CD1c-positive myeloid dendritic cell (primary cell): Measurements from ENCODE around the gene ALDH18A1.
A peak's percentile ranks its signal among the peaks of the same experiment; 100 is the strongest.
"Not testable (repeated sequence)": the region's sequence is repeated elsewhere in the genome, so short reads cannot be mapped to it uniquely, and the experiment has no call there.

Experiments used
- DNase-seq: peaks from one replicate; pipeline ENCODE4 v3.0.0-alpha.2; 2016; ENCODE audit errors: extremely low spot score

Gene ALDH18A1

DNA sequence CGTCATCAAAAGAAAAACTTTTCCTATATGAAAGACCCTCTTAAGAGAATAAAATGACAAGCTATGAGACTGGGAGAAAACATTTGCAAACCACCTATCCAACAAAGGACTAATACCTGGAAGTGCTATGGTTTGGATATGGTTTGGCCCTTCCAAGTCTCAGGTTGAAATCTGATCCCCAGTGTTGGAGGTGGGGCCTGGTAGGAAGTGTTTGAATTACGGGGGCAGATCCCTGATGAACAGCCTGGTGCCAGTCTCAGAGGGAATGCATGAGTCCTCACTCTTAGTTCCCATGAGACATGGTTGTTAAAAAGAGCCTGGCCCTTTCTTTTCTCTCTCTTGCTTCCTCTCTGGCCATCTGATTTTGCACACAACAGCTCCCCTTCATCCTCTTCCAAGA lies 6.3 kb downstream of the ALDH18A1 start:
- DNase-seq = no peak

DNA sequence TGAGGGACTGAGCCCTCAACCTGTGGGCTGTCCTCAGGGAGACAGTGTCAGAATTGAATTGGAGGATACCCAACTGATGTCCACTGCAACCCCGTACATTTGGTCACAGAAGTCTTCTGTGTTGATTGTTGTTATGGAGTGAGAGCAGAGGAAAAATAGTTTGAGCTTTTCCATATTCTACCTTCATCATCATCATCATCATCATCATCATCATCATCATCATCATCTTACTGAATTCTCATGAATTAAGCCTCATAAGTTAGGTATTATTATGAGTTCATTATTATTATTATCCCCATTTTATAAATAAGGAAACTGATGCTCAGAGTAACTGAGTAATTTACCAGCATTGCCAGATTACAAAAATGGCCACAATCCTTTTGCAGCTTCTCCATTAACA lies 8.4 kb downstream of the ALDH18A1 start:
- DNase-seq = no peak

DNA sequence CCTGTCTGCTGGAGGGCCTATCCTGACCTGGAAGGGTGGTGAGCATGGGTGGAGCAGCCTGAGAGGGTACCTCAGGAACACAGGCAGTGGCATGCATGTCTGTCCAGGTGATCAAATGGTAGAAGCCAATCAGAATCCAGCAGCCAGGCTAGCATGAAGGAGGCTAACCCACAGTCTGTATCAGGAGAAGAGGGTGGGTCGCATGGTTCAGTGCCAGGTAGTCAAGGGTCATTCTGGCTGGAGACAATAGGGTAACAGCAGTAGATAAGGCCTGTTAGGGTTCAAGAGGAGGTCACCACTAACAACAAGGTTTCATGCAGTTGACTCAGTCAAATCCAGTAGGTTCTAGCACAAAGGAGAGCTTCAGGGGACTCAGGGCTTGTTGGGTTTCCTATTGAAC lies 10.4 kb downstream of the ALDH18A1 start:
- no peak for DNase-seq

DNA sequence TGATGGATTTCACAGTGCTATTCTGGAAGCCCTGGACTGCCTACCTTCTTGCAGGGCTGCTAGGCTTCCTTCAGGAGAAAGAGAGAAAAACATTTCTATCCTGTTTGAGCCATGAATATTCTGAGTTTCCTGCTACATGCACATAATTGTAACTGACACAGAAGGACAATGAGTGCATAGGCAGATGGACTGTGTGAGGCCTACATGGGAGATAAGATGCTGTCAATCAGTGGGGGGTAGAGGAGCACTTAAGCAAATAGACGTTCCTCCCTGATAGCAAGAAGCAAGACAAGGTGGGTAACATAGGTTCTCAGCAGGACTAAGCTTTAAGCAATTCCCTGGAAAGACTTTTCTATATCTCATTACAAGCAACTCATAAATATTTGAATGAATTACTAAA lies 11.6 kb downstream of the ALDH18A1 start:
- DNase-seq = no peak

DNA sequence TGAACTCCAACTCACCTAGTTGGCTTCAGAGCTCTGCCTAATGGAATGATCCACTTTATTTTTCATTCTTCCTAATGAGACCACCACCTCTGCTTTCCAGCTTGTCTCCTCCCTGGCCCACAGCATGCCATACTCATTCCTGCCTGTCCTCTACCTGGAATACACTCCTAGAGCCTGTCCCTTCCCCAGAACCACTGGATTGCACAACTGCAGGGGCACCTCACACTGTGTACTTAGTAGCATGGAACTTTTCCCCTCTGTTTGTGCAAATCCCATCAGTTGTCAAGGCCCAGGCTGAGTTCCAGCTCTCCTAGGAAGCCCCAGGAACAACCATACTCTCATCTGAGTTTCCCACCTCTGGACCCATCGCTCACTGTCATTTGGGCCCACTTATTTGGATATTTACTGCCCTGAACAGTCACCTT lies 15.6 kb downstream of the ALDH18A1 start:
- DNase-seq = no peak

DNA sequence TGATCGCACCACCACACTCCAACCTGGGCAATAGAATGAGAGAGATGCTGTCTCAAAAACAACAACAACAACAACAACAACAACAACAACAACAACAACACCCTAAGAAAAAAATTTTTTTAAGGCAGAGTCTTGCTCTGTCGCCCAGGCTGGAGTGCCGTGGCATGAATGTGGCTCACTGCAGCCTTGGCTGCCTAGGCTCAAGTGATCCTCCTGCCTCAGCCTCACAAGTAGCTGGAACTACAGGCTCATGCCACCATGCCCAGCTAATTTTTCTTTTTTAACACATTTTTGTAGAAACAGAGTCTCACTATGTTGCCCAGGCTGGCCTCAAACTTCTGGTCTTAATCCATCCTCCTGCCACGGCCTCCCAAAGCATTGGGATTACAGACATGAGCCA lies 18.6 kb downstream of the ALDH18A1 start:
- DNase-seq = no peak

DNA sequence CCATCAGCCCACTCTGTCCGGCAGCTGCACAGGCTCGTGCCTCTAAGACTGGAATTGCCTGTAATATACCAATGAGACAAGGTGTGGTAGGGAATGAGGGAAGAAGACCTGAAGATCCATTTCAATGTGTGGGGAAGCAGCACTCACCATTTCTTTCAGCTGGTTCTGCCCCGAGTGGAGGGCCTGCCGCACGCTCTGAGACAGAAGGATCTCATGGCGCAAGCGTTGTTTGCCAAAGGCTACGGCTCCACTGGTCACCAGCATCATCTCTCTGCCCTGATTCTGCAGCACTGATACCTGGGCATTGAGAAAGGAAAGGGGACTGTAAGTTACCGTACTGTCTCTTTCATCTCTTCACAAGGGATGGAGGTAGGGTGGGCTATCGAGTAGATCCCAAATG lies 19.4 kb downstream of the ALDH18A1 start:
- DNase-seq = no peak

DNA sequence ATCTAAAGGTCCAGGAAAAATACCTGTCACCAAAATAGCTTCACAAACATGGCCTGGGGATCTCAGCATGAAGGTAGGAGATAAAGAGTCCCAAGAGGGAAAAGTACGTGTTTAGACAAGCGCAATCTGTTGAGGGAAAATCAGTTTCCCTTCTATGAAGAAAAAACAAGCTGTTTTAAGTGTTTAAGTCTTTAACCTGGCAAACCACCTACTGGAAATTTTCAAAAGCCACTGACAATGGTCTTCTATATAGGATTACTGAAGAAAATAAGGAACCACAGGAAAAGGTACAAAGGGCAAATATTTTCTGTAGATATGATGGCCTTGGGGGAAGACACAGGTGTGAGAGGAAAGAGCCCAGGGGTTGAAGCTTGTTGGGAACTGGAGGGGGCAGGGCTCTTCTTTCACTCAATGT lies 21.2 kb downstream of the ALDH18A1 start:
- no peak for DNase-seq

DNA sequence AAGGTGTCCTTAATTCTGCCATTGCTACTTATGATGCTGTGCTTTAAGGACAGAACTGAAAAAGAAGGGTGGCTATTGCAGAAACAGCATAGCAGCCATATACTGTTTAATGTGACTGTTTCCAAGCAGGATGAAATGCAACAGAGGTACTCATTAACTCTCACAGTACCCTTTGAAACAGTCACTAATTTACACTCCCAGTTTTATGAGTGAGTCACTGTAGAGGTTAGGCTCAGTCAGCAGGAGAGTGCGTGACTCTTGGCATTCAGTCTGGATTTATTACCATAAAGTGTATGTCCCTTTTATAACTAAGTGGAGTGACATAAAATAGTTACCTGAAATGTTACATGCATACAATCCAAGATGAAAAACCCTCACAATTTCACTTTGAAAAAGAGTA lies 27.7 kb downstream of the ALDH18A1 start:
- DNase-seq = no peak

DNA sequence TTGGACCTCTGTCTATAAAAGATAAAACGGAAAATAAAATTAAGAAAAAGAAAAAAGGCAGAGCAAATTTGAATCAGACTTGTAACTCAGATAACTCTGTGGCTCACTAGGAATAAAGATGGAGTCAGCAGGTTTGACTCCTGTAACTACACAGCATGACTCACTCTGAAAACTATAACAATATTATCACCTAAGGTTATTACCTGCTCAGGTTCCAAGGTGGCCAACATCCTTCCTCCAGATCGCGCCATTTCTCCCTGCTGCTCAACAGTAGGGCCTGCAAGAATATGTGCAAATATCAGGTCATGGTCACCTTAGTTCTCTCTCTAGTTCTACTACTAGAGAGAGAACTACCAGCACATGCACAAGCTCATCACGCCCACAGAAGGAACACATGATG lies 30.0 kb downstream of the ALDH18A1 start:
- no peak for DNase-seq

DNA sequence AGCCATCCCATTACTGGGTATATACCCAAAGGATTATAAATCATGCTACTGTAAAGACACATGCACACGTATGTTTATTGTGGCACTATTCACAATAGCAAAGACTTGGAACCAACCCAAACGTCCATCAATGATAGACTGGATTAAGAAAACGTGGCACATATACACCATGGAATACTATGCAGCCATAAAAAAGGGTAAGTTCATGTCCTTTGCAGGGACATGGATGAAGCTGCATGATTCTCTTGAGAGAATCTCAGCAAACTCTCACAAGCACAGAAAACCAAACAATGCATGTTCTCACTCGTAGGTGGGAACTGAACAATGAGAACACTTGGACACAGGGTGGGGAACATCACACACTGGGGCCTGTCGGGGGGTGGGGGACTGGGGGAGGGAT lies 36.1 kb downstream of the ALDH18A1 start:
- DNase-seq = not testable (repeated sequence)

DNA sequence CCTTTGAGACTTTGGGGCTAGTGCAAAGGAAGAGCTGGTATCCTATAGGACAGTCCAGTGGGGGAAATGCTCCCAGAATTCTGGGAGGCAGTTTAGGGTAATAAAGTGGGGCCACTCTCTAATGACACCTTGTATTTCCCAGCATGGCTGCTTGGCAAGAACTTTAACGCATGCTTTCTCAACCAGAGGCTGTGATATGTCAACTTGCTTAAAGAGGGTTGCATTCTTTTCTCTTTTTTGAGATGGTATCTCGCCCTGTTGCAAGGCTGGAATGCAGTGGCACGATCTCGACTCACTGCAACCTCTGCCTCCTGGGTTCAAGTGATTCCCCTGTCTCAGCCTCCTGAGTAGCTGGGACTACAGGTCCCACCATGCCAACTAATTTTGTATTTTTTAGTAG lies 38.4 kb downstream of the ALDH18A1 start:
- no peak for DNase-seq

DNA sequence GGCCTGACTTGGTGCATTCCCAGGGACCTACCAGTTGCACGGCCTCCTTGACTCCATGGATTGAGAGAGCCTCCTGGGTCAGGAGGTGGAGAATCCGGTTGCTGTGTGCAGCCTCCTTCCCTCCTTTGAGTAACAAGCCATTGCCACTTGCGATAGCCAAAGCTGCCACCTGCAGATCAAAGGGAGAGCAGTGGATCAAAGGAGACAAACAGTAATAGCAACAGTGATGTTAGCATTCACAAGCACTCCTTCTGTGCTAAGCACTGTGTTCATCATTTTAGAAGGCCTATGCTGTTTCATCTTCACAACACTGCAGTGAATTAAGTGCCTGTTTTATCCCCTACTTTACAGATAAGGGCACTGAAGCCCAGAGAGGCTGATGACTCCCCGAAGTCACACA lies 40.1 kb downstream of the ALDH18A1 start:
- DNase-seq = no peak

DNA sequence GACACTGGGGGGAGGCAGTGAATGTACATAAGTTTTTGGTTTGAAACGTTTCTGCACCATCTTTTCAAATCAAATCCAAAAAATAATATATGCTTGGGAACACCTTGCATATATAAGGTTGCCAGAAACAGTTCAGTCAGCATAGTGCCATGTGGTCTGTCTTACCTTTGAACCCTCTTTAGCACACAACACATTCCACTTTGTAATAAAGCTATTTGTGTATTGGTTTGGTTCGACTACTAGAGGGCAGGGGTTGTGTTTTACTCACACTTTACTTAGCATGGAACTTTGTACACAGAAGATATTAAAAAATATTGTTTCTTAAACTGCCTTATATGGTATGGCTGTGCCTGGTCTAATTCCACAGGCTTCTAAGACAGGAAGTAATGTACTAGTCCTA lies 43.2 kb downstream of the ALDH18A1 start:
- DNase-seq = no peak

DNA sequence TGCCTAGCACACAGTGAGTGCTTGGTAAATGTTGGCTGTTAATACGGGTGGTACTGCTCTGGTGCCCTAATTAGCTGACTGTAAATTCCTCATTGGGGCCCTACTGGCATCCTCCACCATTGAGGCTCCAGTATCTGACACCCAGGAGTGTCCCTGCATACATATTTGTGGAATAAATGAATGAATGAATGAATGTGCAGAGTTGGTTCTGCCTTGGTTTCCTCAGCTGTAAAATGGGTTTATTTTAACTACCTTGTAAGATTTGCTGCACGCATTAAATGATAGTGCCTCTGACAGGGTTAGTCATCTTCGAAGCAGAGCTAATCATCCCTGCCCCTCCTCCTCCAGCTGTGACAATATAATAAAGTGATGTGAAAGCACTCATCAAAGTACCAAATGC lies 45.8 kb downstream of the ALDH18A1 start:
- no peak for DNase-seq

DNA sequence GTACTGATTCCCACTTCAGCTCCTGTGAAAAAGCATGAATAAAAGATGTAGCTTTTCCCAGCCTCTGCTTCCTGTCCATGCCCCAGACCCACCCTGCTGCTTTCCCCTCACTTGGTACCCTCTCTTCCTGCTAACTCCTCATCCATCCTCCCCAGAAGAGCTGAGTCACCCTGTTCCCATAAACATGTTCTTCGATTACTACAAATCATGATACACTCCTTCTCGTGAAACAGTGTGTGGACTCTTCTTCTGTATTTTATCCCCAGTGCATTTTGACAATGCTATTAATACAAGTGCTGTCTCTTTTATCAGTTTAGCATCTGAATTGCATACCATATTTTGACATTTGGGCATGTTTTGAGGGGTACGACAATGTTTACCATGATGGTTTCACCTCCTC lies 49.6 kb downstream of the ALDH18A1 start:
- no peak for DNase-seq

DNA sequence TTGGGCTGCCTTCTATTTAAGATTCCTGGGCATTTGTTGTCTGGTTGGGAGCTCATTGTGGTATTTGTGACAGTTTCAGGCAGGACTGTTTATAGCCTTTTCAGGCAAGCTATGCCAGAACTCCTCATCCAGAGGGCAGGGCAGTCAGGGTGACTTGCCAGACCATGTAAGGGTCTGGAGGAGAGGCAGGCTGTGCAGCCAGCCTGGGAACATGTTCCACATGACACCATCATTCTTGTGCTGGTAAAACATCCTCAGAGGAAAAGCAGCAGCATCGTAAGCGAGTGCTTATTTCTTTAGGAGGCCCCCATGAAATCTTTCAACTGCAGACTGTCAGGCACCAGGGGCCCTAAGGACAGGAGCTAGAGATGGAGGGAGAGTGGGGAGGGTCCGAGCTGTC lies 51.3 kb downstream of the ALDH18A1 start:
- no peak for DNase-seq

DNA sequence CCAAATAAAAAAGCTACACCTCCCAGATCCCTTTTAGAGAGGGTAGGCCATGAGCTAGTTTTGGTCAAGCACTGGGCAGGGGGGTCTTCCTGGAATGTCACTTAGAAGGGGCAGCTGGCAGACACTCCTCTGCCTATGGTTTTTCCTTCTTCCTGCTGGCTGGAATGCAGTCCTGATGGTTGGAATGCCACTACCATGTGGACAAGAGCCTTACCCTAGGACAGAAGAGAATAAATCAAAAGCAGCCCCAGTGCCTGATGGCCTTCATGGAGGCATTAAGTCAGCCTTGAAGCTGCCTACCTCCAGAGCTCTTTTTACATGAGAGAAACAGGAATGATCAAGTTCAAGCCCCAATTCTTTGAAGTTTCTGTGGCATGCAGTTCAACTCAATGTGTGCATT lies 51.9 kb downstream of the ALDH18A1 start:
- no peak for DNase-seq

DNA sequence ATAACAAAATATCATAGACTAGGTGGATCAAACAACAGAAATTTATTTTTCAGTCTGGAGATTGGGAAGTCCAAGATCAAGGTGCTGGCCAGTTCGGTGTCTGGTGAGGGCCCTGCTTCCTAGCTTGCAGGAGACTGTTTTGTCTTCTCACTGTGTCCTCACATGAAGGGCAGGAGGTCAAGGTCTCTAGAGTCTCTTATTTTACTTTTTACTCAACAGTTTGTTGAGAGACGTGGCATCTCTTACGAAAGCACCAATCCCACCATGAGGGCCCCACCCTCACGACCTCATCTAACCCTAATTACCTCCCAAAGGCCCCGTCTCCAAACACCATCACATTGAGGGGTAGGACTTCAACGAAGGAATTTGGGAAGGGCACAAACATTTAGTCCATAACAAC lies 54.1 kb downstream of the ALDH18A1 start:
- DNase-seq = no peak

DNA sequence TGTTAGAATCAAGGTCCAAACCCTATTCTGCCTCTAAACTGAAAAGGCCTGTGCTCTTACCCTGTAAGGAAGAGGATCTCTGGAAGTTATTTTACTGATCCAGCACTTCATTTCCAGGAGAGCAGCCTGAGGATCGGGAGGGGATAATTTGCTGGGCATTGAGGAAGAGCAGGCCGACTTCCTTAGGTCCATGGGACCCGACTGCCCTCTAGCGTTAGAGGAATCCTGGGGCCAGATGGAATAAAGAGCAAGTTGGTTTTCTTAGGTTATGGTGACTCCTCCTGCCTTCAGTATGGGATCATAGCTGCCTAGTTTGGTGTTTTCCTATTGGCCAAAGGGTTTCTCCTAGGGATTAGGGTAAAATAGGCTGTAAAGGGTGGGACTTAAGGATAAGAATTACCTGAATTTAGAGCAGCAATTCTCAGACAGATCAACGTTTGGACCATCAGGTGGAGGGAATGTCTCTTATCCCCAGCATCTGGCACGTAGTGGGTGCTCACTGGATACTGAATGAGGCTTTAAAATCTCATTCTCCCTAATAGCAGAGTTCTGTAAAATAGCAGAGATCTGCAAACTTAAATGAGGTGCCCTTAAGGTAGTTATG lies 55.3 kb downstream of the ALDH18A1 start:
- DNase-seq = peak; percentile 67

DNA sequence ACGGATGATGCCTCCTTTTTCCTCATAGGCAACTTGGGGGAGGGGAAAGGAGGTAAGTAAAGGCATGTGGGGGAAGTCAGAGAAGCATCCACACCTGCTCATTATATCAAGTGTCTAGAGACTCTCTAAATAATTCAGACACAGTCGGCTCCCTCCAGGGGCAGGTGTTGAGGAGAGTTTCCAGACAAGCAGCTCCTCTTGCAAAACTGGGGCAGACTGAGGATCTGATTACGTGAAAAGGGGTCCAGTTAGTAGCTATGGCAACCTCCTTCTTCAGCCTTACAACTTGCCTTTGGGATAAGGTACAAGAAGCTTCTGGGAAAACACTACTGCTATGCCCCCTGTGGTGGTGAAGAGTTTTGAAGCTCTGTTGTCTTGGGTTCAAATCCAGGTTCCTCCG lies 56.4 kb downstream of the ALDH18A1 start:
- DNase-seq = no peak

DNA sequence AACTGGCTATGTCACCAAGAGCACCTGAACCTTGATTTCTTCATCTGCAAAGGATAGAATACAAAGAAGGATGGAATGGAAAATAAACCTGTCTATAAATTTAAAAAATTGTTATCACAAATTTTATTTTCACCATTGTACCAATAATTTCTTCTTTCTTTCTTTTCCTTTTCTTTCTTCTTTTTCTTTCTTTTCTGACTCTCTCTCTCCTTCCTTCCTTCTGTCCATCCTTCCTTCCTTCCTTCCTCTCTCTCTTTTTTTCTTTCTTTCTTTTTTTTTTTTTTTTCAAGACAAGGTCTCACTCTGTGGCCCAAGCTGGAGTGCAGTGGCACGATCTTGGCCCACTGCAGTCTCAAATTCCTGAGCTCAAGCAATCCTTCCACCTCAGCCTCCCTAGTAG lies 58.7 kb downstream of the ALDH18A1 start:
- no peak for DNase-seq

DNA sequence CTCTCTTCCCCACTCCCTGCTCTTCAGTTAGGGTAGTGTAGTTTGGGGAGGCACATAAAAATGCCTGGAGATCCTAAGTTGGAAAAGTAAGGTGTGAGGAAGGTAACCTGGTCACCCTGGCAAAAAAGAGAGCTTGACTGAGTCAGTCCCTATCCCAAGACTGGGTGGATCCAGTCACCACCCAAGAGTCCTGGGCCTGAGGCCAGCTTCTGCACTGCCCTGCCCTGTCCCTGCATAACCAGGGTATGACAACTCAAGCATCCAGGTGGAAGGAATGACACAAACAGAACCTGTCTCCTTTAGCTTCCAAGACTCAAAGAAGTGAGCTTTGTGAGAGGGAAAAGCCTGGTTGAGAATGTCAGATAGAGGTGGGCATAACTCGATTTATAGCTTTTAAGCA lies 68.5 kb downstream of the ALDH18A1 start:
- DNase-seq = no peak

DNA sequence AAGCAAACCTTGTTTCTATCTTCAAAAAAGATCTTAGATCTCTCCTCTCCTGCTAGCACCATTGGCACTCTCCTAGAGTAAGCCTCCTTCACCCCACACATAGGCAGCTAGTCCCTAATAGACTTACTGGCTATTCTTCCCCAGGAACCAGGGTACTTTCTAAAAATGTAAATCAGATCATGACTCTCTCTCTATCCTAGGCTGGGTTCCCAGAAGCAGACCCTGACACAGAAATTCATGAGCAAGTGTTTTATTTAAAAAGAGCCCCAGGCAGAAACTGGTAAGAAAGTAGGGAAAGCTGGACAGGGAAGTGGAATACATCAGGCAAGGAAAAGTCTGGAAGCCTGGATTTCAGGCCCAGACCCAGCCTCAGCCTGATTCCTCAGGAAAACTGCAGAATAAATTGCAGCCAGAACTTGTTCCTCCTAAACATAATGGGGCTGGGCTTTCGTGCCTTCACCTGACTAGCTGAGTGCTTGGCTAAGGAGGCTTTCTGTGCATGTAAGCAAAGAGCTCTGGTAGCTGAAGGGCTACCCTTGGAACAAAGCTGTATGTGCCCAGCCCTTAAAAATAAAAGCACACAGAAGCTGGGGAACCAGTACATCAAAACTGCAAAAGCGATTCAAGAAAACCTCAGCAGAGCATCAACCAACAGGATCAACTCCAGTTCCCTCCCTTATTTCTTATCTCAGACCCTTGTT lies 76.5 kb downstream of the ALDH18A1 start:
- DNase-seq = no peak
